Head of caudate nucleus (tissue), 42 donors: ENCODE data around the gene SELE.

Source experiments
- DNase-seq, 42 donors: peaks; one replicate each; pipeline versions ENCODE4 v3.0.0 to v3.0.0-alpha.2; 2020 to 2021; ENCODE audit warnings: mixed read lengths in 7 of 42
- intact Hi-C: fragments of 100-400 bp; cut with DNase I; formaldehyde crosslinking; loops from one replicate; pipeline ENCODE4 v1.15.0; 2022

The SELE gene

GRCh38 chr1:169733924-169734323, at the start of gene SELE:
SELE (minus strand) TSS chr1:169734079; CDS start chr1:169733612, 467 bp downstream.
- intact Hi-C loops: no loop called here
- no peak for DNase-seq

- intact Hi-C loops: no loop called here
- DNase-seq: no peak
These were observed 48.7 kb upstream of the SELE start for GRCh38 chr1:169782596-169782995.

- intact Hi-C loops: no loop called here
- DNase-seq: no peak
These were observed 46.1 kb upstream of the SELE start for GRCh38 chr1:169779970-169780369.

- intact Hi-C loops: no loop called here
- DNase-seq: no peak
These were observed 45.3 kb upstream of the SELE start for GRCh38 chr1:169779150-169779549.

- DNase-seq: no peak
These were observed 42.6 kb upstream of the SELE start for GRCh38 chr1:169776440-169776839.

GRCh38 chr1:169768161-169768560, 34.3 kb upstream of the SELE start:
- intact Hi-C loops: no loop called here
- DNase-seq: no peak

More at GRCh38 chr1:169776440-169776839, 42.6 kb upstream of the SELE start:
- intact Hi-C loops: no loop called here

- DNase-seq: no peak
- intact Hi-C loops: no loop called here
These were observed 31.9 kb upstream of the SELE start for GRCh38 chr1:169765580-169766331.

- intact Hi-C loops: no loop called here
- no peak for DNase-seq
These were observed 31.0 kb upstream of the SELE start for GRCh38 chr1:169764919-169765318.

GRCh38 chr1:169762699-169763098, 28.8 kb upstream of the SELE start:
- intact Hi-C loops: no loop called here
- DNase-seq: no peak

GRCh38 chr1:169759038-169759437, 25.2 kb upstream of the SELE start:
- no peak for DNase-seq
- intact Hi-C loops: no loop called here

GRCh38 chr1:169753549-169753948, 19.7 kb upstream of the SELE start:
- DNase-seq: no peak
- intact Hi-C loops: no loop called here

GRCh38 chr1:169750041-169750440, 16.2 kb upstream of the SELE start:
- intact Hi-C loops: no loop called here
- no peak for DNase-seq

GRCh38 chr1:169746550-169746949, 12.7 kb upstream of the SELE start:
- no peak for DNase-seq
- intact Hi-C loops: no loop called here

GRCh38 chr1:169745015-169745861, 11.4 kb upstream of the SELE start:
- DNase-seq: no peak
- intact Hi-C loops: no loop called here

GRCh38 chr1:169741666-169742394, 8.0 kb upstream of the SELE start:
- DNase-seq: no peak
- intact Hi-C loops: no loop called here

GRCh38 chr1:169739980-169740379, 6.1 kb upstream of the SELE start:
- intact Hi-C loops: no loop called here
- no peak for DNase-seq

- intact Hi-C loops: no loop called here
- DNase-seq: no peak
These were observed 2.4 kb downstream of the SELE start for GRCh38 chr1:169731446-169731845.

GRCh38 chr1:169729991-169730390, 3.9 kb downstream of the SELE start:
- intact Hi-C loops: no loop called here
- no peak for DNase-seq

- no peak for DNase-seq
- intact Hi-C loops: no loop called here
These were observed 6.6 kb downstream of the SELE start for GRCh38 chr1:169727307-169727706.

- DNase-seq: no peak
- intact Hi-C loops: no loop called here
These were observed 7.0 kb downstream of the SELE start for GRCh38 chr1:169726851-169727250.
